GM12892 (cell line): ENCODE results near the gene PIK3R2.

Experiments
- POLR2A ChIP-seq: IDR thresholded peaks from 2 replicates; pipeline ENCODE4 v1.6.1; 2011; ENCODE audit warnings: low read depth, low read length, control low read depth
- TAF1 ChIP-seq: IDR thresholded peaks from 2 replicates; pipeline ENCODE4 v1.6.1; 2011; ENCODE audit warnings: low read depth, mild to moderate bottlenecking, control low read depth, low read length, borderline replicate concordance

GRCh38 chr19:18160971-18161635 lies 8.1 kb downstream of the PIK3R2 start:
- no peak for TF ChIP-seq TAF1
- TF ChIP-seq POLR2A: peak; percentile 74; the same call in 1 of the 2 replicates
